A549 (cell line): ENCODE measurements around the gene ATP5ME. TPM values are rescaled to one million over a fixed set of nuclear protein-coding genes. Genes with fewer than 3 reads are reported as not detected.

ENCODE experiments used
- ATAC-seq, 2 experiments: fragments of 200-7000 bp in 1 of 2; fragments of >200 bp in 1 of 2; cut with Nextera tagmentation in 1 of 2; cut with Tn5 transposase in 1 of 2; 3 replicates each; pipeline versions ENCODE4 v1.8.0 to v1.9.1; 2018 to 2020; ENCODE audit warnings: mild to moderate bottlenecking in 1 of 2, moderate library complexity in 1 of 2
- CTCF ChIA-PET: fragments of 300-600 bp; sonication (Branson Sonifier 250); formaldehyde crosslinking; extraction: SDS; loops from one replicate; lab custom pipeline; 2021; ENCODE audit warnings: antibody characterized with exemption, inconsistent platforms; lab: Yijun Ruan, JAX
- POLR2A ChIA-PET: fragments of 350-600 bp; formaldehyde crosslinking; extraction: SDS; loops from one replicate; lab custom pipeline; 2021; ENCODE audit warnings: antibody characterized with exemption, inconsistent platforms; lab: Yijun Ruan, JAX
- DNase-seq, 2 experiments: peaks; one replicate each; pipeline versions ENCODE4 v3.0.0 to v3.0.0-alpha.2; 2011 to 2016; ENCODE audit warnings: low read depth in 1 of 2, low spot score in 1 of 2
- FAIRE-seq: peaks from 2 replicates; lab custom pipeline; 2011; peaks lifted over from hg19 to GRCh38; lab: Jason Lieb, UNC
- H3K27ac ChIP-seq, 2 experiments: fragments of >200 bp; sonication (Bioruptor Twin); formaldehyde crosslinking; 3 replicates each; pipeline ENCODE4 v1.5.1; 2016 to 2017
- H3K4me1 ChIP-seq: fragments of >200 bp; sonication (Bioruptor Twin); formaldehyde crosslinking; 3 replicates; pipeline ENCODE4 v1.6.1; 2016
- H3K4me2 ChIP-seq: fragments of >200 bp; sonication (Bioruptor Twin); formaldehyde crosslinking; 3 replicates; pipeline ENCODE4 v1.6.1; 2016
- H3K4me3 ChIP-seq: fragments of >200 bp; sonication (Bioruptor Twin); formaldehyde crosslinking; 3 replicates; pipeline ENCODE4 v1.5.1; 2016
- H3K9me3 ChIP-seq: fragments of >200 bp; sonication (Bioruptor Twin); formaldehyde crosslinking; 3 replicates; pipeline ENCODE4 v1.6.1; 2016
- ATOH8 ChIP-seq: fragments of 250-450 bp; sonication (Bioruptor Pico); IDR thresholded peaks from 2 replicates; pipeline ENCODE4 v1.5.0; 2020; ENCODE audit warnings: low read depth, mild to moderate bottlenecking, moderate library complexity
- BCL3 ChIP-seq: fragments of >200 bp; sonication (Bioruptor Twin); formaldehyde crosslinking; IDR thresholded peaks from 3 replicates; pipeline ENCODE4 v1.6.1; 2016
- CBX8 ChIP-seq: fragments of 200-600 bp; sonication (generic); IDR thresholded peaks from 2 replicates; pipeline ENCODE4 v1.6.1; 2016
- CHD2 ChIP-seq: fragments of 150-350 bp; IDR thresholded peaks from 2 replicates; pipeline ENCODE4 v1.6.1; 2014; ENCODE audit warnings: low read length; ENCODE audit not compliant: partially characterized antibody
- CTCF ChIP-seq: fragments of >200 bp; sonication (Bioruptor Twin); formaldehyde crosslinking; IDR thresholded peaks from 3 replicates; pipeline ENCODE4 v1.5.1; 2016
- E2F6 ChIP-seq: IDR thresholded peaks from 2 replicates; pipeline ENCODE4 v1.6.1; 2012; ENCODE audit warnings: low read depth, borderline replicate concordance
- EHMT2 ChIP-seq: fragments of 200-600 bp; sonication (generic); IDR thresholded peaks from 2 replicates; pipeline ENCODE4 v1.6.1; 2016; ENCODE audit warnings: antibody characterized with exemption, low read depth, mild to moderate bottlenecking, moderate library complexity
- EP300 ChIP-seq, 2 experiments: fragments of >200 bp; sonication (Bioruptor Twin); formaldehyde crosslinking; IDR thresholded peaks; 2 replicates in 1 of 2; 3 replicates in 1 of 2; pipeline ENCODE4 v1.6.1; 2016 to 2017
- FOSB ChIP-seq: fragments of 250-450 bp; sonication (Bioruptor Pico); IDR thresholded peaks from 2 replicates; pipeline ENCODE4 v1.5.0; 2020; ENCODE audit warnings: mild to moderate bottlenecking, moderate library complexity
- FOSL2 ChIP-seq, 2 experiments: fragments of 450-650 bp in 1 of 2; fragments of >200 bp in 1 of 2; sonication (Bioruptor Twin) in 1 of 2; formaldehyde crosslinking; IDR thresholded peaks; 2 replicates each; pipeline versions ENCODE4 v1.5.0 to v1.6.1; 2016 to 2020; ENCODE audit warnings: mild to moderate bottlenecking in 1 of 2, moderate library complexity in 1 of 2
- GATA3 ChIP-seq: IDR thresholded peaks from 2 replicates; pipeline ENCODE4 v1.6.1; 2012; ENCODE audit warnings: borderline replicate concordance
- HDAC2 ChIP-seq: fragments of 200-600 bp; sonication (generic); IDR thresholded peaks from 2 replicates; pipeline ENCODE4 v1.6.1; 2016
- HES2 ChIP-seq: fragments of >200 bp; sonication (Bioruptor Twin); formaldehyde crosslinking; IDR thresholded peaks from 2 replicates; pipeline ENCODE4 v1.6.1; 2016
- HOXA7 ChIP-seq: fragments of 250-450 bp; sonication (Bioruptor Pico); IDR thresholded peaks from 2 replicates; pipeline ENCODE4 v1.5.0; 2020; ENCODE audit warnings: mild to moderate bottlenecking, moderate library complexity
- JUN ChIP-seq, 2 experiments: fragments of >200 bp; sonication (Bioruptor Twin); formaldehyde crosslinking; IDR thresholded peaks; 2 replicates in 1 of 2; 3 replicates in 1 of 2; pipeline ENCODE4 v1.6.1; 2016 to 2017
- MAFK ChIP-seq: fragments of 450-650 bp; IDR thresholded peaks from 2 replicates; pipeline ENCODE4 v1.6.1; 2014; ENCODE audit not compliant: partially characterized antibody
- MAX ChIP-seq: IDR thresholded peaks from 2 replicates; pipeline ENCODE4 v1.6.1; 2012
- MYC ChIP-seq: IDR thresholded peaks from 2 replicates; pipeline ENCODE4 v1.6.1; 2012; ENCODE audit warnings: mild to moderate bottlenecking, inconsistent platforms, low read length, improper control_type of control experiment, borderline replicate concordance
- NFE2L2 ChIP-seq: fragments of 150-350 bp; conservative IDR thresholded peaks from 2 replicates; pipeline ENCODE4 v1.6.1; 2014; ENCODE audit warnings: low read length
- NPAS2 ChIP-seq: fragments of 250-450 bp; sonication (Bioruptor Pico); IDR thresholded peaks from 2 replicates; pipeline ENCODE4 v1.8.0; 2022; ENCODE audit warnings: mild to moderate bottlenecking, moderate library complexity, borderline replicate concordance
- NR3C1 ChIP-seq: fragments of >200 bp; sonication (Bioruptor Twin); formaldehyde crosslinking; IDR thresholded peaks from 3 replicates; pipeline ENCODE4 v1.6.1; 2017
- PHF8 ChIP-seq: fragments of 200-600 bp; sonication (generic); IDR thresholded peaks from 2 replicates; pipeline ENCODE4 v1.6.1; 2016; ENCODE audit warnings: low read depth, mild to moderate bottlenecking, antibody characterized with exemption, moderate library complexity, borderline replicate concordance
- POLR2AphosphoS2 ChIP-seq: conservative IDR thresholded peaks from 2 replicates; pipeline ENCODE4 v1.6.1; 2012; ENCODE audit warnings: low read length, improper control_type of control experiment, inconsistent platforms
- RCOR1 ChIP-seq: fragments of 150-350 bp; IDR thresholded peaks from 2 replicates; pipeline ENCODE4 v1.6.1; 2014; ENCODE audit warnings: antibody characterized with exemption, low read length, low read depth
- REST ChIP-seq: fragments of 200-600 bp; sonication (generic); IDR thresholded peaks from 2 replicates; pipeline ENCODE4 v1.6.1; 2016; ENCODE audit warnings: antibody characterized with exemption, mild to moderate bottlenecking, moderate library complexity
- RNF2 ChIP-seq: fragments of 200-600 bp; sonication (generic); IDR thresholded peaks from 2 replicates; pipeline ENCODE4 v1.6.1; 2016; ENCODE audit warnings: low read depth, mild to moderate bottlenecking, antibody characterized with exemption, moderate library complexity, borderline replicate concordance
- SMC3 ChIP-seq: fragments of >200 bp; sonication (Bioruptor Twin); formaldehyde crosslinking; IDR thresholded peaks from 3 replicates; pipeline ENCODE4 v1.6.1; 2018; ENCODE audit warnings: inconsistent platforms
- TP53 ChIP-seq: fragments of 250-450 bp; sonication (Bioruptor Pico); IDR thresholded peaks from 2 replicates; pipeline ENCODE4 v1.5.0; 2021; ENCODE audit warnings: mild to moderate bottlenecking, moderate library complexity
- ZC3H11A ChIP-seq: fragments of 450-650 bp; IDR thresholded peaks from 2 replicates; pipeline ENCODE4 v1.6.1; 2014; ENCODE audit warnings: antibody characterized with exemption, mild to moderate bottlenecking
- ZSCAN20 ChIP-seq: fragments of 250-450 bp; sonication (Bioruptor Pico); IDR thresholded peaks from 2 replicates; pipeline ENCODE4 v1.8.0; 2022; ENCODE audit warnings: mild to moderate bottlenecking, moderate library complexity
- WGBS: methylation state at CpG from one replicate; pipeline ENCODE4 v1.1.6; 2017; ENCODE audit errors: missing lambda C conversion rate; 5-methylcytosine and 5-hydroxymethylcytosine counted together
- polyA minus RNA-seq: library from RNA; depleted of rRNA, polyadenylated mRNA; stranded (reverse); fragments of >200 nt; gene quantifications from 2 replicates; pipeline ENCODE4 v1.2.3, GENCODE V29; 2011; rRNA and poly(A)+ RNA removed
- polyA plus RNA-seq, 4 experiments: library from polyadenylated mRNA; depleted of rRNA in 3 of 4; stranded (reverse); fragments of >200 nt; fragmentation: RNase III in 1 of 4; extraction: RNeasy Plus Mini Kit Qiagen cat#74134 plus additional on column Dnase treatment in 1 of 4; gene quantifications; 2 replicates in 3 of 4; 3 replicates in 1 of 4; pipeline ENCODE4 v1.2.3, GENCODE V29; 2011 to 2017

The ATP5ME gene
- polyA plus RNA-seq (2011; rRNA removed) (198 and 214 TPM in 2 replicates), polyA plus RNA-seq (2017; fragmentation: RNase III; extraction: RNeasy Plus Mini Kit Qiagen cat#74134 plus additional on column Dnase treatment) (659 to 715 TPM (median 660 TPM) in 3 replicates), polyA minus RNA-seq (36.7 and 45.7 TPM in 2 replicates)
- 517 and 900 TPM in 2 replicates for polyA plus RNA-seq (2012; cell fraction: cytosol; rRNA removed)
- 110 and 175 TPM in 2 replicates for polyA plus RNA-seq (2012; cell fraction: nucleus; rRNA removed)

GRCh38 chr4:674172-675035, at the start of gene ATP5ME, which contains the start of gene MYL5:
TSS of gene ATP5ME (minus strand) at chr4:674276. CDS start at chr4:674247, 29 bp downstream.
TSS of gene MYL5 (plus strand) at chr4:674542. CDS start at chr4:678027, 3,485 bp downstream.
- peak within 1 kb of the TSS; percentile 95 for H3K4me2 ChIP-seq
- TF ChIP-seq HOXA7 (CRISPR knock-in tag) (no peak), NPAS2 (CRISPR knock-in tag) (no peak), MAX (peak; percentile 44), CTCF (peak; percentile 69), FOSL2 (IDR thresholded peaks at IDR 0.05) (no peak), FOSL2 (CRISPR knock-in tag; IDR thresholded peaks at IDR 0.05) (peak; percentile 66), MYC (peak; percentile 54; the same call in 1 of the 2 replicates), CHD2 (no peak), MAFK (no peak), BCL3 (0 out of 3 replicates have a peak, but pooled peaks have one; percentile 29), RNF2 (no peak), CBX8 (no peak), REST (no peak), FOSB (CRISPR knock-in tag) (no peak), NFE2L2 (no peak), EP300 (IDR thresholded peaks at IDR 0.05) (no peak), TP53 (CRISPR knock-in tag) (no peak), NR3C1 (no peak), HDAC2 (no peak), ATOH8 (CRISPR knock-in tag) (no peak), E2F6 (no peak), HES2 (no peak), EHMT2 (no peak), ZC3H11A (no peak), SMC3 (peak; percentile 48; the same call in 1 of the 3 replicates), GATA3 (no peak), POLR2AphosphoS2 (no peak), JUN (IDR thresholded peaks at IDR 0.05) (no peak; a peak in 1 of 5 replicates), PHF8 (peak; percentile 45; the same call in 1 of the 2 replicates), ZSCAN20 (CRISPR knock-in tag) (no peak), RCOR1 (no peak)

More at GRCh38 chr4:674172-675035, at the start of gene ATP5ME, which contains the start of gene MYL5:
- Histone ChIP-seq H3K4me1 (peaks cover 10% of the 10 kb centered on the region; the same call in 2 of the 3 replicates), H3K4me3 (peak within 1 kb of the TSS; percentile 96), H3K9me3 (no peaks in the 10 kb centered on the region), H3K27ac (peak within 1 kb of the TSS; percentile 97 to 99)
- CTCF ChIA-PET: interaction anchor here (0.6 to 1.5 kb wide), 3 partner anchors 9 to 46 kb away, joined by 3 to 6 read pairs (median 4); no protein-coding TSS in a partner anchor
- ATAC-seq: peak; percentile 88 to 93
- peak; percentile 89 for FAIRE-seq
- POLR2A ChIA-PET: interaction anchor here (0.6 to 1.5 kb wide), 8 partner anchors 9 to 550 kb away, joined by 3 to 10 read pairs (median 4); partner anchors contain the start of gene ZNF718
- WGBS: 0% methylated on average over 11 of the region's 84 CpGs
- peak; percentile 94 to 95 for DNase-seq
